Right hindlimb (tissue), 1 donor: ENCODE measurements around the gene IL12RB1.

Experiments used
- DNase-seq: peaks from one replicate; pipeline ENCODE4 v3.0.0-alpha.2; 2018

The IL12RB1 gene

GRCh38 chr19:18085702-18086457, 854 bp downstream of the IL12RB1 start:
- no peak for DNase-seq

GRCh38 chr19:18083929-18084684, 2.6 kb downstream of the IL12RB1 start:
- no peak for DNase-seq

- DNase-seq, result no peak
Measured at GRCh38 chr19:18074192-18074591, 12.5 kb downstream of the IL12RB1 start.

GRCh38 chr19:18073197-18073596, 13.5 kb downstream of the IL12RB1 start:
- DNase-seq, result no peak

- DNase-seq, result no peak
Measured at GRCh38 chr19:18072335-18072734, 14.4 kb downstream of the IL12RB1 start.

- DNase-seq, result no peak
Measured at GRCh38 chr19:18070181-18070580, 16.6 kb downstream of the IL12RB1 start.

GRCh38 chr19:18069383-18069782, 17.4 kb downstream of the IL12RB1 start:
- DNase-seq, result no peak

- DNase-seq, result no peak
Measured at GRCh38 chr19:18068395-18068794, 18.3 kb downstream of the IL12RB1 start.

GRCh38 chr19:18065173-18065495, 21.6 kb downstream of the IL12RB1 start:
- no peak for DNase-seq

- DNase-seq, result no peak
Measured at GRCh38 chr19:18063463-18063862, 23.3 kb downstream of the IL12RB1 start.

- no peak for DNase-seq
Measured at GRCh38 chr19:18062028-18062427, 24.7 kb downstream of the IL12RB1 start.

- no peak for DNase-seq
Measured at GRCh38 chr19:18060472-18060871, 26.3 kb downstream of the IL12RB1 start.

GRCh38 chr19:18059902-18060301, 26.8 kb downstream of the IL12RB1 start:
- no peak for DNase-seq

GRCh38 chr19:18059297-18059696, 27.4 kb downstream of the IL12RB1 start:
- DNase-seq, result no peak

- peak; percentile 88 for DNase-seq
Measured at GRCh38 chr19:18058208-18059009, 28.3 kb downstream of the IL12RB1 start.

- peak; percentile 38 for DNase-seq
Measured at GRCh38 chr19:18057557-18057956, 29.2 kb downstream of the IL12RB1 start.

GRCh38 chr19:18055967-18056366, 30.8 kb downstream of the IL12RB1 start:
- DNase-seq, result no peak

- no peak for DNase-seq
Measured at GRCh38 chr19:18053576-18054219, 33.0 kb downstream of the IL12RB1 start.

- no peak for DNase-seq
Measured at GRCh38 chr19:18051887-18052286, 34.8 kb downstream of the IL12RB1 start.

- peak; percentile 86 for DNase-seq
Measured at GRCh38 chr19:18049385-18049784, 37.3 kb downstream of the IL12RB1 start.

- no peak for DNase-seq
Measured at GRCh38 chr19:18046059-18046718, 40.5 kb downstream of the IL12RB1 start.

GRCh38 chr19:18045307-18046050, 41.3 kb downstream of the IL12RB1 start:
- DNase-seq, result no peak
